BJ (cell line): ENCODE data around the gene SYNE3. TPM values are rescaled to one million over a fixed set of nuclear protein-coding genes. Genes with fewer than 3 reads are reported as not detected.

Experiments
- CTCF ChIA-PET: fragments of 350-600 bp; formaldehyde crosslinking; extraction: SDS; loops from one replicate; lab custom pipeline; 2021; ENCODE audit warnings: antibody characterized with exemption, inconsistent platforms; lab: Yijun Ruan, JAX
- POLR2A ChIA-PET: fragments of 300-600 bp; sonication (Branson Sonifier 250); formaldehyde crosslinking; extraction: SDS; loops from one replicate; lab custom pipeline; 2021; ENCODE audit warnings: antibody characterized with exemption; lab: Charles Lee
- DNase-seq: peaks from one replicate; pipeline ENCODE4 v3.0.0-alpha.2; 2011; ENCODE audit warnings: low read depth
- H3K27me3 ChIP-seq: 2 replicates; pipeline ENCODE4 v1.6.0; 2011; ENCODE audit warnings: low read length; ENCODE audit not compliant: control insufficient read depth, insufficient read depth
- H3K36me3 ChIP-seq: 2 replicates; pipeline ENCODE4 v1.5.1; 2011; ENCODE audit warnings: low read length; ENCODE audit not compliant: control insufficient read depth, insufficient read depth
- H3K4me3 ChIP-seq: 2 replicates; pipeline ENCODE4 v1.5.1; 2011; ENCODE audit warnings: low read depth, mild to moderate bottlenecking, control low read depth, low read length
- polyA plus RNA-seq: library from polyadenylated mRNA; depleted of rRNA; stranded (reverse); fragments of >200 nt; gene quantifications from 2 replicates; pipeline ENCODE4 v1.2.3, GENCODE V29; 2011
- TF ChIP-seq, protein P1 (sequence below): IDR thresholded peaks from 2 replicates; pipeline ENCODE4 v1.5.1; 2011; ENCODE audit warnings: low read depth, mild to moderate bottlenecking, control low read depth, inconsistent platforms, low read length, moderate library complexity; ENCODE audit not compliant: insufficient read depth

The SYNE3 gene
- polyA plus RNA-seq, 1 experiment, result 3.5 TPM

DNA sequence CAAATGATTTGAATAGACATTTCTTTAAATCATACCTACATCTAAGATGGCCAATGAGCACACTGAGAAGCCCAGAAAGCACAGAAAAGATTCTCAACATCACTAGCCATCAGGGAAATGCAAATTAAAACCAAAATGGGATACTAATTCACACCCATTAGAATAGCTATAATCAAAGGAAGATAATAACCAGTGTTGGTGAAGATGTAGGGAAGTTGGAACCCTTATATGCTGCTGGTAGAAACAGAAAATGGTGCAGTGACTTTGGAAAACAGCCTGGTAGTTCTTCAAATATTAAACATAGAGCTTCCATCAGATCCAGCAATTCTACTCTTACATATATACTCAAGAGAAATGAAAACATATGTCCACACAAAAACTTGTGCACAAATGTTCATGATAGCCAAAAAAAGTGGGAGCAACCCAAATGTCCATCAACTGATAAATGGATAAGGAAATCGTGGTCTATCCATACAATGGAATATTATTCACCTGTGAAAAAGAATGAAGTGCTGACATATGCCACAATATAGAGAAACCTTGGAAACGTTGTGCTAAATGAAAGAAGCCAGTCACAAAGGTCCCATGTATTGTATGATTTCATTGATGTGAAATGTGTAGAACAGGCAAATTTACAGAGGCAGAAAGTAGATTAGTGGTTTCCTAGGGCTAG is 24.4 kb downstream of the SYNE3 start:
- H3K36me3 ChIP-seq, result no peaks in the 10 kb centered on the region; the same call in 1 of the 2 replicates
- H3K4me3 ChIP-seq, result no peak overlapping the region
- ChIA-PET POLR2A (no interaction called here), CTCF (interaction anchor here (0.6 to 1.6 kb wide), 3 partner anchors 13 to 46 kb away, joined by 3 to 4 read pairs (median 3); no protein-coding TSS in a partner anchor)
- no peaks in the 10 kb centered on the region for H3K27me3 ChIP-seq
- DNase-seq, result no peak
- TF ChIP-seq, protein P1, sequence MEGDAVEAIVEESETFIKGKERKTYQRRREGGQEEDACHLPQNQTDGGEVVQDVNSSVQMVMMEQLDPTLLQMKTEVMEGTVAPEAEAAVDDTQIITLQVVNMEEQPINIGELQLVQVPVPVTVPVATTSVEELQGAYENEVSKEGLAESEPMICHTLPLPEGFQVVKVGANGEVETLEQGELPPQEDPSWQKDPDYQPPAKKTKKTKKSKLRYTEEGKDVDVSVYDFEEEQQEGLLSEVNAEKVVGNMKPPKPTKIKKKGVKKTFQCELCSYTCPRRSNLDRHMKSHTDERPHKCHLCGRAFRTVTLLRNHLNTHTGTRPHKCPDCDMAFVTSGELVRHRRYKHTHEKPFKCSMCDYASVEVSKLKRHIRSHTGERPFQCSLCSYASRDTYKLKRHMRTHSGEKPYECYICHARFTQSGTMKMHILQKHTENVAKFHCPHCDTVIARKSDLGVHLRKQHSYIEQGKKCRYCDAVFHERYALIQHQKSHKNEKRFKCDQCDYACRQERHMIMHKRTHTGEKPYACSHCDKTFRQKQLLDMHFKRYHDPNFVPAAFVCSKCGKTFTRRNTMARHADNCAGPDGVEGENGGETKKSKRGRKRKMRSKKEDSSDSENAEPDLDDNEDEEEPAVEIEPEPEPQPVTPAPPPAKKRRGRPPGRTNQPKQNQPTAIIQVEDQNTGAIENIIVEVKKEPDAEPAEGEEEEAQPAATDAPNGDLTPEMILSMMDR, result no peak

DNA sequence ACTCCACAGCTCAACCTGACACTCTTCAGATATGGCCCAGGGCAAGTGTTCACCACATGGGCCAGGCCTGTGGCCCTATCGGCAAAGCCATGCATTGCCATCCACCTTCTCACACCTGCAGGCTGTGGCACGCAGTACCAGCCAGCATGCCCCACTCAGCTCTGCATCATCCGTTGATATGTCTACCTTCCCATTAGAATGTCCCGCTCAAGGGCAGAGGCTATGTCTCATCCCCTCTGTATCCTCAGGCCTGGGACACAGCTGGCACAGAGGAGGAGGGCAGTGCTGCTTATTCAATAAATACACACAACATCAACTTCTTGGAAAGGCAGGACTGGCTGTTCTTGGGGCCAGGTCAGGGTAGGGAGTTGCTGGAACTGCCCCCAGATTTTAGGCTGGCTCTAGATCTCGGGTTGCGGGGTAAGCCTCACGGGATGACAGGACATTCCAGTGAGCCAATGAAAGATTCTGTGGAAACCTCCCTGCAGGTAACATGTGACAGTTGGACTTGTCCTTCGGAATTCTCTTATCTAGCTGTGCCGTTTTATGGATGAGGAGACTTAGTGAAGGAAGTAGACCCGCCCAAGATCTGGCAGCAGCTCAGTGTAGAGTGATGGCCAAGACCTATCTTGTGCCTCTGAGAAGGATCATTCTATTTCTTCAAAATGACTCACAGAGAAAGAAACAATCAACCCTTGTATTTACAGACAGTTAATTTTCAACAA is 25.6 kb downstream of the SYNE3 start:
- CTCF ChIA-PET, result interaction anchor here (0.8 to 1.2 kb wide), 4 partner anchors 10 to 44 kb away, joined by 3 to 5 read pairs (median 3); no protein-coding TSS in a partner anchor
- Histone ChIP-seq H3K27me3 (no peaks in the 10 kb centered on the region), H3K4me3 (no peak overlapping the region), H3K36me3 (no peaks in the 10 kb centered on the region; the same call in 1 of the 2 replicates)
- TF ChIP-seq, protein P1, result no peak
- POLR2A ChIA-PET, result no interaction called here
- DNase-seq, result no peak

DNA sequence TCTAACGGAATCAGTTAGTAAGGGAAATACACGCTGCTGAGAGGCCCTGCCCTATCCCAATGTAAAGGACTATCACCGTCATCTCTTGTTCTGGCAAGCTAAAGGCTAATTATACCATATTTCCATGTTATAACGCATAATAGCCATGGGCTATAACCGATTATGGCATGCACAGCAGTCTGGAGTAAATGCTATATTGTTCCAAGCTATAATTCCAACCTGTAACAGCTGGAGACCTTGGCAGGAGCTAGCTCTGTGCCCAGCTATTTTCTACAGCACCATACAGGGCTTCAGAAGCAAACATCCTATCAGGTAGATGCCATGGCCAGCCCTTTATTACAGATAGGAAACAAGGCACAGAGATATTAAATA is 26.3 kb downstream of the SYNE3 start:
- Histone ChIP-seq H3K27me3 (no peaks in the 10 kb centered on the region), H3K4me3 (no peak overlapping the region), H3K36me3 (no peaks in the 10 kb centered on the region; the same call in 1 of the 2 replicates)
- ChIA-PET CTCF (interaction anchor here (0.8 to 1.9 kb wide), 5 partner anchors 9 to 57 kb away, joined by 3 to 5 read pairs (median 3); no protein-coding TSS in a partner anchor), POLR2A (interaction anchor here (0.6 kb wide), 1 partner anchor 1411 kb away, joined by 3 read pairs; no protein-coding TSS in a partner anchor)
- TF ChIP-seq, protein P1, result no peak
- no peak for DNase-seq

DNA sequence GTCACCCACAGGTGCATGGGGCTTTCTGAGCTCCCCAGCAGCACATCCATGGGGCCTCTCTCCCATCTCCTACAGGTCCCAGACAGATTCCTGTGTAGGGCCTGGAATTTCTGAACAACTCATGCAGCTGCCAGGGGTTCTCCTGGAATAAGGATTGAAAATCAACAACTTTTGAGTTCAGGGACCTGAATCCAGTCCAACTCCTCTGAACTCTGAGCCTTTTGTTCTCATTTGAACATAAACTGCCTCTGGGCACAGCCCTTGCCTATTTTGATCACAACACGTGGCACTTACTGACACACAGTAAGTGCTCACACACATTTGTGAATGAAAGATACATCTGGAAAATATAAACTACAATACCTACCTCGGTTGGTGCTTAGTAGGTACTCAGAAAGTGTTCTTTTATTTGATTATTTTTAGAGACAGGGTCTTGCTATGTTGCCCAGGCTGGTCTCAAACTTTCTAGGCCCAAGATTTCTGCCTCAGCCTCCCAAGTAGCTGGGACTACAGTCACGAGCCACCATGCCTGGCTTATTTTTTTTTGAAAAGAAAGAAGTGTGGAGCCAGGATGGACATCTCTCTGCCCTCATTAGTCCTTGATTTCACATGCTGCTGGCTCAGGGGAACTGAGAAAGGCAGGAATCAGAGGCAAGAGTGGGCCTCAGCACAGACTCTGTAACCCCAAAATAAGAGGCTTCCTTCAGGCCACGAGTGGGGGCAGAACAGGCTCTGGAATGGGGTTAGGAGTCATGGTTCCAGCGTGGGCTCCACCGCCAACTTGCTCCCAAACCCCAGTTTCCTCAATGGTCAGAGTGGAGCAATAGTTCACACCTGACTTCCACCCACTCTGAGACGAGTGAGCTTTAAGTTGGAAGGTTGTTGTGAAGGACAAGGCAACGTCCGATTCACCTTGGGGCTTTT is 27.0 kb downstream of the SYNE3 start:
- no peaks in the 10 kb centered on the region; the same call in 1 of the 2 replicates for H3K36me3 ChIP-seq
- CTCF ChIA-PET, result interaction anchor here (0.7 to 1.9 kb wide), 3 partner anchors 9 to 57 kb away, joined by 3 to 4 read pairs (median 3); no protein-coding TSS in a partner anchor
- no peak for DNase-seq
- POLR2A ChIA-PET, result interaction anchor here (0.6 kb wide), 1 partner anchor 1410 kb away, joined by 3 read pairs; no protein-coding TSS in a partner anchor
- no peak overlapping the region for H3K4me3 ChIP-seq
- no peaks in the 10 kb centered on the region for H3K27me3 ChIP-seq
- TF ChIP-seq, protein P1, result no peak
